WTC11 (cell line): ENCODE data around the gene GYS1. TPM values are rescaled to one million over a fixed set of nuclear protein-coding genes. Genes with fewer than 3 reads are reported as not detected.

Experiments
- ATAC-seq: fragments of 200-7000 bp; cut with Tn5 transposase; 2 replicates; pipeline ENCODE4 v1.10.0; 2021; ENCODE audit warnings: mild to moderate bottlenecking, moderate library complexity
- CTCF ChIA-PET: fragments of 300-600 bp; sonication (Branson Sonifier 250); formaldehyde crosslinking; loops from one replicate; lab custom pipeline; 2021; ENCODE audit warnings: antibody characterized with exemption; lab: Charles Lee
- POLR2A ChIA-PET: fragments of 350-600 bp; sonication (Branson Sonifier 250); formaldehyde crosslinking; loops from one replicate; lab custom pipeline; 2021; ENCODE audit warnings: antibody characterized with exemption; lab: Charles Lee
- DNase-seq: peaks from one replicate; pipeline ENCODE4 v3.0.0; 2021; ENCODE audit warnings: low spot score
- H3K27ac Mint-ChIP-seq: 2 replicates; pipeline ENCODE4 v1.8.0; 2021; ENCODE audit warnings: mixed read lengths
- H3K27me3 Mint-ChIP-seq: 2 replicates; pipeline ENCODE4 v1.8.0; 2021; ENCODE audit warnings: low read depth, mild to moderate bottlenecking, moderate library complexity, mixed read lengths
- H3K36me3 Mint-ChIP-seq: 2 replicates; pipeline ENCODE4 v1.8.0; 2021; ENCODE audit warnings: mixed read lengths
- H3K4me1 Mint-ChIP-seq: 2 replicates; pipeline ENCODE4 v1.8.0; 2022; ENCODE audit warnings: mixed read lengths
- H3K4me3 Mint-ChIP-seq: 2 replicates; pipeline ENCODE4 v1.8.0; 2021; ENCODE audit warnings: mild to moderate bottlenecking, moderate library complexity, mixed read lengths
- H3K9me3 Mint-ChIP-seq: 2 replicates; pipeline ENCODE4 v1.8.0; 2021; ENCODE audit warnings: mixed read lengths
- ATF1 ChIP-seq: sonication (generic); formaldehyde crosslinking; IDR thresholded peaks from 2 replicates; pipeline ENCODE4 v1.8.1; 2023; ENCODE audit warnings: mild to moderate bottlenecking, moderate library complexity, missing genetic modification reagents
- CREB1 ChIP-seq: sonication (generic); formaldehyde crosslinking; IDR thresholded peaks from 2 replicates; pipeline ENCODE4 v1.8.0; 2023; ENCODE audit warnings: mild to moderate bottlenecking, missing genetic modification reagents
- CREM ChIP-seq: sonication (generic); formaldehyde crosslinking; IDR thresholded peaks from 2 replicates; pipeline ENCODE4 v1.8.1; 2022; ENCODE audit warnings: mild to moderate bottlenecking, missing genetic modification reagents, moderate library complexity
- ETV6 ChIP-seq: sonication (generic); formaldehyde crosslinking; IDR thresholded peaks from 2 replicates; pipeline ENCODE4 v1.8.1; 2022; ENCODE audit warnings: mild to moderate bottlenecking, missing genetic modification reagents
- FOXJ3 ChIP-seq: sonication (generic); formaldehyde crosslinking; IDR thresholded peaks from 2 replicates; pipeline ENCODE4 v1.9.0; 2021; ENCODE audit warnings: missing genetic modification reagents, mild to moderate bottlenecking, borderline replicate concordance
- FOXK1 ChIP-seq: sonication (generic); formaldehyde crosslinking; IDR thresholded peaks from 2 replicates; pipeline ENCODE4 v1.8.0; 2022; ENCODE audit warnings: mild to moderate bottlenecking, moderate library complexity, missing genetic modification reagents
- FOXP1 ChIP-seq: sonication (generic); formaldehyde crosslinking; IDR thresholded peaks from 2 replicates; pipeline ENCODE4 v1.8.0; 2022; ENCODE audit warnings: missing genetic modification reagents, mild to moderate bottlenecking, moderate library complexity, borderline replicate concordance
- GRHL2 ChIP-seq: fragments of 250-450 bp; sonication (Bioruptor Pico); IDR thresholded peaks from 2 replicates; pipeline ENCODE4 v1.8.0; 2022; ENCODE audit warnings: mild to moderate bottlenecking, moderate library complexity; ENCODE audit not compliant: insufficient replicate concordance, severe bottlenecking
- KAT7 ChIP-seq: sonication (generic); formaldehyde crosslinking; IDR thresholded peaks from 2 replicates; pipeline ENCODE4 v1.8.1; 2023; ENCODE audit warnings: missing genetic modification reagents, mild to moderate bottlenecking, borderline replicate concordance
- NFATC4 ChIP-seq: fragments of 250-450 bp; sonication (Bioruptor Pico); IDR thresholded peaks from 2 replicates; pipeline ENCODE4 v1.9.0; 2021; ENCODE audit warnings: mild to moderate bottlenecking
- OVOL2 ChIP-seq: fragments of 250-450 bp; sonication (Bioruptor Pico); IDR thresholded peaks from 2 replicates; pipeline ENCODE4 v1.9.0; 2021; ENCODE audit warnings: mild to moderate bottlenecking, borderline replicate concordance
- RELA ChIP-seq: sonication (generic); formaldehyde crosslinking; IDR thresholded peaks from 2 replicates; pipeline ENCODE4 v1.8.1; 2022; ENCODE audit warnings: missing genetic modification reagents, mild to moderate bottlenecking, borderline replicate concordance
- RORB ChIP-seq: fragments of 250-450 bp; sonication (Bioruptor Pico); IDR thresholded peaks from 2 replicates; pipeline ENCODE4 v1.9.0; 2021; ENCODE audit warnings: mild to moderate bottlenecking
- SOX15 ChIP-seq: fragments of 250-450 bp; sonication (Bioruptor Pico); IDR thresholded peaks from 2 replicates; pipeline ENCODE4 v1.9.0; 2021; ENCODE audit warnings: mild to moderate bottlenecking
- ZNF121 ChIP-seq: sonication (generic); formaldehyde crosslinking; IDR thresholded peaks from 2 replicates; pipeline ENCODE4 v1.8.0; 2023; ENCODE audit warnings: missing genetic modification reagents
- ZNF138 ChIP-seq: sonication (generic); formaldehyde crosslinking; conservative IDR thresholded peaks from 2 replicates; pipeline ENCODE4 v1.8.1; 2022; ENCODE audit warnings: mild to moderate bottlenecking, moderate library complexity, missing genetic modification reagents
- ZNF219 ChIP-seq: sonication (generic); formaldehyde crosslinking; IDR thresholded peaks from 2 replicates; pipeline ENCODE4 v1.8.0; 2023; ENCODE audit warnings: missing genetic modification reagents, mild to moderate bottlenecking, borderline replicate concordance
- ZNF423 ChIP-seq: fragments of 250-450 bp; sonication (Bioruptor Pico); IDR thresholded peaks from 2 replicates; pipeline ENCODE4 v2.1.2; 2022; ENCODE audit warnings: mild to moderate bottlenecking, moderate library complexity
- ZNF671 ChIP-seq: fragments of 250-450 bp; sonication (Bioruptor Pico); IDR thresholded peaks from 2 replicates; pipeline ENCODE4 v1.8.0; 2021; ENCODE audit warnings: mild to moderate bottlenecking
- total RNA-seq: library from RNA; stranded (reverse); gene quantifications from 3 replicates; pipeline ENCODE4 v1.2.3, GENCODE V29; 2021
- TF ChIP-seq, protein P1 (sequence below): sonication (generic); formaldehyde crosslinking; IDR thresholded peaks from 2 replicates; pipeline ENCODE4 v1.8.1; 2022; ENCODE audit warnings: mild to moderate bottlenecking, missing genetic modification reagents, moderate library complexity, borderline replicate concordance
- TF ChIP-seq, protein P2 (sequence below): fragments of 250-450 bp; sonication (Bioruptor Pico); IDR thresholded peaks from 2 replicates; pipeline ENCODE4 v1.8.0; 2021; ENCODE audit warnings: mild to moderate bottlenecking
- TF ChIP-seq, protein P3 (sequence below): fragments of 250-450 bp; sonication (Bioruptor Pico); IDR thresholded peaks from 2 replicates; pipeline ENCODE4 v1.9.0; 2021; ENCODE audit warnings: mild to moderate bottlenecking
- TF ChIP-seq, protein P4 (sequence below): sonication (generic); formaldehyde crosslinking; IDR thresholded peaks from 2 replicates; pipeline ENCODE4 v1.8.0; 2022; ENCODE audit warnings: mild to moderate bottlenecking, missing genetic modification reagents
- TF ChIP-seq, protein P5 (sequence below): sonication (generic); formaldehyde crosslinking; IDR thresholded peaks from 2 replicates; pipeline ENCODE4 v1.8.1; 2022; ENCODE audit warnings: mild to moderate bottlenecking, moderate library complexity, missing genetic modification reagents

Gene GYS1
- total RNA-seq, 1 experiment from 2014 or later = 52.0 TPM

DNA sequence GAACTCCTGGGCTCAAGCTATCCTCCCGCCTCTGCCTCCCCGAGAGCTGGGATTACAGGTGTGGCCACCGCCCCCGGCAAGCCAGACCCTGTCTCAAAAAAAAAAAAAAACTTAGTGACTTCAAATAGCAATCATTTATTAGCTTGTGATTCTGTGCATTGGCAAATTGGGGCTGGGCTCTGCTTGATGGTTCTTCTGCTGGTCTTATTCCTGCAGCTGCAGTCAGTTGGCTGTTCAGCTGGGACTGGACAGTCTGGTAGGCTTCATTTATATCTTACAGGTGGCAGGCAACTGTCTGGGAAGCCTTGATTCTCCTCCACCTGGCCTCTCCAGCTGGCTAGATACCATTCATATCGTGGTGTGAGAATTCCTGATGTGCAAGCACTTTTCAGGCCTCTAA, 52.2 kb downstream of the GYS1 start (continued):
- TF ChIP-seq ZNF219 = no peak
- no peak for TF ChIP-seq ZNF138 (CRISPR knock-in tag)

DNA sequence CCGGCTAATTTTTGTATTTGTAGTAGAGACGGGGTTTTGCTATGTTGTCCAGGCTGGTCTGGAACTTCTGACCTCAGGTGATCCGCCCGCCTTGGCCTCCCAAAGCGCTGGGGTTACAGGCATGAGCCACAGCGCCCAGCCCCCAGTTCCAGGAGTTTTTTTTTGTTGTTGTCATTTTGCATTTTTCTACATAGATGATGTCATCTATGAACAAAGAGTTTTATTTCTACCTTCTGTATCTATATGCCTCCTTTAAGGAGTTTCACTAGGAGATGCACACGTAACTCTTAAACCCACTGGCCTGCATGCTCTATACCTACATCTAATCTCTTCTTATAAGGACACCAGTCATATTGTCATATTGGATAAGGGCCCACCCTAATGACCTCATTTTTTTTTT, 54.9 kb downstream of the GYS1 start:
- H3K27ac Mint-ChIP-seq = no peak overlapping the region
- TF ChIP-seq, protein P1, sequence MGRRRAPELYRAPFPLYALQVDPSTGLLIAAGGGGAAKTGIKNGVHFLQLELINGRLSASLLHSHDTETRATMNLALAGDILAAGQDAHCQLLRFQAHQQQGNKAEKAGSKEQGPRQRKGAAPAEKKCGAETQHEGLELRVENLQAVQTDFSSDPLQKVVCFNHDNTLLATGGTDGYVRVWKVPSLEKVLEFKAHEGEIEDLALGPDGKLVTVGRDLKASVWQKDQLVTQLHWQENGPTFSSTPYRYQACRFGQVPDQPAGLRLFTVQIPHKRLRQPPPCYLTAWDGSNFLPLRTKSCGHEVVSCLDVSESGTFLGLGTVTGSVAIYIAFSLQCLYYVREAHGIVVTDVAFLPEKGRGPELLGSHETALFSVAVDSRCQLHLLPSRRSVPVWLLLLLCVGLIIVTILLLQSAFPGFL = no peak
- TF ChIP-seq GRHL2 (CRISPR knock-in tag) (no peak), ETV6 (CRISPR knock-in tag) (no peak), ATF1 (CRISPR knock-in tag) (no peak), FOXP1 (CRISPR knock-in tag) (no peak), RELA (CRISPR knock-in tag) (no peak), ZNF671 (CRISPR knock-in tag) (no peak), FOXJ3 (CRISPR knock-in tag) (no peak), KAT7 (CRISPR knock-in tag) (no peak), OVOL2 (CRISPR knock-in tag) (no peak), ZNF121 (CRISPR knock-in tag) (no peak), CREB1 (CRISPR knock-in tag) (no peak), ZNF423 (CRISPR knock-in tag) (no peak), NFATC4 (CRISPR knock-in tag) (no peak), SOX15 (CRISPR knock-in tag) (no peak)
- TF ChIP-seq, protein P2, sequence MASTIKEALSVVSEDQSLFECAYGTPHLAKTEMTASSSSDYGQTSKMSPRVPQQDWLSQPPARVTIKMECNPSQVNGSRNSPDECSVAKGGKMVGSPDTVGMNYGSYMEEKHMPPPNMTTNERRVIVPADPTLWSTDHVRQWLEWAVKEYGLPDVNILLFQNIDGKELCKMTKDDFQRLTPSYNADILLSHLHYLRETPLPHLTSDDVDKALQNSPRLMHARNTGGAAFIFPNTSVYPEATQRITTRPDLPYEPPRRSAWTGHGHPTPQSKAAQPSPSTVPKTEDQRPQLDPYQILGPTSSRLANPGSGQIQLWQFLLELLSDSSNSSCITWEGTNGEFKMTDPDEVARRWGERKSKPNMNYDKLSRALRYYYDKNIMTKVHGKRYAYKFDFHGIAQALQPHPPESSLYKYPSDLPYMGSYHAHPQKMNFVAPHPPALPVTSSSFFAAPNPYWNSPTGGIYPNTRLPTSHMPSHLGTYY = no peak
- TF ChIP-seq, protein P3, sequence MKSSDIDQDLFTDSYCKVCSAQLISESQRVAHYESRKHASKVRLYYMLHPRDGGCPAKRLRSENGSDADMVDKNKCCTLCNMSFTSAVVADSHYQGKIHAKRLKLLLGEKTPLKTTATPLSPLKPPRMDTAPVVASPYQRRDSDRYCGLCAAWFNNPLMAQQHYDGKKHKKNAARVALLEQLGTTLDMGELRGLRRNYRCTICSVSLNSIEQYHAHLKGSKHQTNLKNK = no peak
- TF ChIP-seq, protein P4, sequence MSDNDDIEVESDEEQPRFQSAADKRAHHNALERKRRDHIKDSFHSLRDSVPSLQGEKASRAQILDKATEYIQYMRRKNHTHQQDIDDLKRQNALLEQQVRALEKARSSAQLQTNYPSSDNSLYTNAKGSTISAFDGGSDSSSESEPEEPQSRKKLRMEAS (CRISPR knock-in tag) = no peak
- TF ChIP-seq, protein P5, sequence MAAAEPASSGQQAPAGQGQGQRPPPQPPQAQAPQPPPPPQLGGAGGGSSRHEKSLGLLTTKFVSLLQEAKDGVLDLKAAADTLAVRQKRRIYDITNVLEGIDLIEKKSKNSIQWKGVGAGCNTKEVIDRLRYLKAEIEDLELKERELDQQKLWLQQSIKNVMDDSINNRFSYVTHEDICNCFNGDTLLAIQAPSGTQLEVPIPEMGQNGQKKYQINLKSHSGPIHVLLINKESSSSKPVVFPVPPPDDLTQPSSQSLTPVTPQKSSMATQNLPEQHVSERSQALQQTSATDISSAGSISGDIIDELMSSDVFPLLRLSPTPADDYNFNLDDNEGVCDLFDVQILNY (CRISPR knock-in tag) = no peak
- DNase-seq = no peak
- peaks cover 13% of the 10 kb centered on the region for H3K36me3 Mint-ChIP-seq
- POLR2A ChIA-PET = no interaction called here
- peaks cover 28% of the 10 kb centered on the region for H3K27me3 Mint-ChIP-seq
- CTCF ChIA-PET = interaction anchor here (1.2 kb wide), 1 partner anchor 32 kb away, joined by 4 read pairs; no protein-coding TSS in a partner anchor
- ATAC-seq = no peak
- H3K4me3 Mint-ChIP-seq = no peak overlapping the region
- peaks cover 6% of the 10 kb centered on the region for H3K9me3 Mint-ChIP-seq
- H3K4me1 Mint-ChIP-seq = peaks cover 15% of the 10 kb centered on the region

DNA sequence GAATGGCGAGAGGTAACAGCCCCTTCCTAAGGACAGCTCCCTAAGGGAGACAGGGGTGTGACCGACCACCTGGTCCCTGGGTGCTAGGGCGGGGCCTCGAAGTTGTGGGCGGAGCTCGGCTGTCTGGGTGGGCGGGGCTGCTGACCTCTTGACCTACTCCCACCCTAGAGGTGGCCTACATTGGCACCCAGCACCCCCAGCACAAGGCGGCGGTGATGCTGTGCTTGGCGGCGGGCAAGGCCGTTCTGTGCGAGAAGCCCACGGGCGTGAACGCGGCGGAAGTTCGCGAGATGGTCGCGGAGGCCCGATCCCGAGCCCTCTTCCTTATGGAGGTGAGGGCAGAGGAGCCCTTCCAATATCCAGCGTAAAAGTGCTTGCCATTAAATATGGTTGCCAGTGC, 57.2 kb downstream of the GYS1 start:
- Mint-ChIP-seq H3K4me1 (peaks cover 17% of the 10 kb centered on the region), H3K4me3 (no peak overlapping the region), H3K27me3 (peaks cover 43% of the 10 kb centered on the region), H3K27ac (no peak overlapping the region), H3K9me3 (peaks cover under 1% of the 10 kb centered on the region), H3K36me3 (peaks cover 4% of the 10 kb centered on the region)
- TF ChIP-seq FOXJ3 (CRISPR knock-in tag) = no peak
- no peak for TF ChIP-seq RORB (CRISPR knock-in tag)
- TF ChIP-seq FOXK1 = no peak
- no peak for TF ChIP-seq CREM (CRISPR knock-in tag)
- ChIA-PET POLR2A (interaction anchor here (0.7 kb wide), 1 partner anchor 12 kb away, joined by 3 read pairs; no protein-coding TSS in a partner anchor), CTCF (interaction anchor here (0.6 to 1.9 kb wide), 6 partner anchors 26 to 149 kb away, joined by 4 to 29 read pairs (median 4); partner anchors contain the start of genes GYS1 and RUVBL2)
- ATAC-seq (no peak), DNase-seq (no peak)
